Measurements from ENCODE around the gene ATXN7.
A peak's percentile ranks its signal among the peaks of the same experiment; 100 is the strongest.

ATXN7 gene

DNA sequence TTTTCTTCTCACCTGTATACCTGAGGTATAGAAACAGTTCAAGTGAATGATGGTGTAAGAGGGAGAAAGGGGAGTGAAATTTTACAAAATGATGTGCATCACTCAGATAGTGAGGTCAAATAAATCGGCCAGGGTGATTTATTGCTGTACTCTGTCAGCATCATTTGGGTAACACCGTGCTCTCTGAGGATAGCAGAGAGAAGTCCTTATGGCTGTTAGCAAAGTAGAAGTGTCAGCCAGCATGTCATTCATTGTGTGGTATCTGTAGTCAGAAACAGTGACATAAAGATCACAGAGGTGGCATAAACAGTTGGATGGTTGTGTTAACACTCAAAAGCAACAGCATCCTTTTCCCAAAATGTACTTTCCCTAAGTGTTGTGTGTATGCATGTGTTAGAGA lies 106.2 kb downstream of the ATXN7 start:
- in situ Hi-C loops (cut with HindIII; ENCODE audit: low pct_unique_long_range_greater_than_20kb, low sequenced_read_pairs): no loop called here

DNA sequence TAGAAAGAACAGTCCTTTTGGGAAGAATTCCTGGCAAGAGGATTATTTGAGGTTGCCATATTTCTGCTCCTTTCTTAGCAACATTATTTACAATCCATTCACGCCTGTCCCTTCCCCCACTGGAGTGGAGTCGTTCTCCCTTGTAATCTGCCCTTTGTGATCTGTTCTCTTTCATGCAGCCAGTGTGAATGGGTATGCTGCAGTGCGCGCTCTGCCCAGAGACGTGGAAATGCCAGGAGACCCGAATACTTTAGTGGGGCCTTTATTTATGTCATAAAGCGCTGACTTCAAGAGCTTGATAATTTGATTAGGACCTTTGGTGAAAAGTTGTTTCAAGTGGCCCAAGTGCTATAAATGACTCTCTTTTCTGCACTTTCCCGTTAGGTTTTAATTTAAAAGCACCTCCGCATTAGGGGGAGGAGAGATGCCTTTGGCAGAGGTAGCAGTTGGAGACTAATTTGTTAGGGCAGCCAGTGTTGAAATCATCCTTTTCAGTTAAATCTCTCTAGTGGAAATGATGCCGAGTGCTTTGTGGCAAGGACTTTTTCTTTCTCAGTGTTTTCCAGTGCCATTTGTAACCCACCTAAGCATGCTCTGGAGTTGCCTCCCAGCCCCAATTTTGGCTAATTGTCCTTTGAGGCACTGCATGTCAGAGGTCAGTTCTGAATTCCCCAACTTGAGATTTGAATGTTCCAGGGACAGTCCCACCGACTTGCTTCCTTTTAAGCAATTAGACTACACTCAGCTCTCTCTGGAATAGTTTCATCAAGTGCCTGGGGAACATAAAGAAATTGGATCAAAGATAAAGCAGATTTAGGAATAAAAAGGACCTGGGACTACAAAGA lies 107.2 kb downstream of the ATXN7 start:
- in situ Hi-C loops (cut with HindIII; ENCODE audit: low pct_unique_long_range_greater_than_20kb, low sequenced_read_pairs): no loop called here
- TF ChIP-seq JUND (IDR thresholded peaks at IDR 0.05; ENCODE audit: low read depth): no peak
- no peak for DNase-seq (ENCODE audit: low read depth in 1 of 2, low spot score in 1 of 2)

More for the DNA sequence above, 106.2 kb downstream of the ATXN7 start:
- no peak for TF ChIP-seq JUND (IDR thresholded peaks at IDR 0.05; ENCODE audit: low read depth)
- DNase-seq (ENCODE audit: low read depth in 1 of 2, low spot score in 1 of 2): no peak

DNA sequence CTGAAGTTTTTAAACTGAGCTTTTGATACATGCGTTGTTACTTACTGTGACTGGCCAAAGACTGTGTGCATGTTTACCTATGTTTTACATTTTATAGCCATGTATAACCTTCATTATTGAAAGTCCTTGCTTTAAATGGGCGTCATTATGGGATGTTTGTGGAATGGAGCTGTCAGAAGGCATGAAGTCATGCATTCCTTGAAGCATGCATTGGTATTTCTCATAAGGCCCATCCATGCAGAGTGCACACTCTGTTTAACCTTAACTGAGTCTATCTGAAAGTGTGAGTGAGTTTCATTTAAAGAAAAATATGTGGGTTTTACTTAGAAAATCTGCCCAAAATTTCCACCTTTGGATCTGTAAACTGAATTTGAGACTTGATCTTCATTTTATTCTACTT lies 108.5 kb downstream of the ATXN7 start:
- peak in 1 of 2 experiments; percentile 4 for DNase-seq (ENCODE audit: low read depth in 1 of 2, low spot score in 1 of 2)
- no peak for TF ChIP-seq JUND (IDR thresholded peaks at IDR 0.05; ENCODE audit: low read depth)
- in situ Hi-C loops (cut with HindIII; ENCODE audit: low pct_unique_long_range_greater_than_20kb, low sequenced_read_pairs): no loop called here

DNA sequence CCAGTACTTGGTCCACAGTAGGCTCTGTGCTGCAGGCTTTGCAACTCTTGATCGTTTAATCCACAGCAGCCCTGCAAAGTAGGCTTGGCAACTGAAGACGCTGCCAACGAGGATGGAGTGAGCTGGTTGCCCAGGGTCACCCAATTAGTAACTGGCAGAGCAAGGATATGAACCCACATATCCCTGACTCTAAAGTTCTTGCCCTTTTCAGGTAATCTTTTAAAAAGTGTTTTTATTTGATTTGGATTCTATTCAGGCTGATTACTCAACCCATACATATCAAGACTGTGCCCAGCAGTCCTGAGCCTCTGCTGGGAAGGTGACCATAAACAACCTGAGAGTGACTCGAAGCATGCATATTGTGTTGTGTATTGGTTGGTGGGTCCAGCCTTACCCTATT lies 109.3 kb downstream of the ATXN7 start:
- DNase-seq (ENCODE audit: low read depth in 1 of 2, low spot score in 1 of 2): no peak
- no peak for TF ChIP-seq JUND (IDR thresholded peaks at IDR 0.05; ENCODE audit: low read depth)
- in situ Hi-C loops (cut with HindIII; ENCODE audit: low pct_unique_long_range_greater_than_20kb, low sequenced_read_pairs): no loop called here

DNA sequence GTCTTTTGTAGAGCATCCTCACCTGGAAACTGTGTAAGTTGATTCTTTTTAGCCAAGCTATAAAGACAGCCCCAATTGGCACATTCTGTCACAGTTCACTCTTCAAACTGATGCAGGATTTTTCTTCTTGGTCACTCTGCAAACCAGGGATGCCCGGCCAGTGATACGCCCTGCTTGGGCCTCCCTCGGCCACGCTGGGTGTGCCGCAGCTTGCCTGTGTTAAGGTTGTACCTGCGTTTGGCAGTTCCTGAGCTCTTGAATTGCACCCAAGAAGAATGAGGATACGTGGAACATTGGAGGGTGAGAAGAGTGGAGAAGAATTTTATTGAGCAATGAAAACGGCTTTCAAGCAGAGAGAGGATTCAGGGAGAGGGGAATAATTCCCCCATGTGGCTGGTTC lies 109.7 kb downstream of the ATXN7 start:
- in situ Hi-C loops (cut with HindIII; ENCODE audit: low pct_unique_long_range_greater_than_20kb, low sequenced_read_pairs): no loop called here
- DNase-seq (ENCODE audit: low read depth in 1 of 2, low spot score in 1 of 2): no peak
- no peak for TF ChIP-seq JUND (IDR thresholded peaks at IDR 0.05; ENCODE audit: low read depth)

DNA sequence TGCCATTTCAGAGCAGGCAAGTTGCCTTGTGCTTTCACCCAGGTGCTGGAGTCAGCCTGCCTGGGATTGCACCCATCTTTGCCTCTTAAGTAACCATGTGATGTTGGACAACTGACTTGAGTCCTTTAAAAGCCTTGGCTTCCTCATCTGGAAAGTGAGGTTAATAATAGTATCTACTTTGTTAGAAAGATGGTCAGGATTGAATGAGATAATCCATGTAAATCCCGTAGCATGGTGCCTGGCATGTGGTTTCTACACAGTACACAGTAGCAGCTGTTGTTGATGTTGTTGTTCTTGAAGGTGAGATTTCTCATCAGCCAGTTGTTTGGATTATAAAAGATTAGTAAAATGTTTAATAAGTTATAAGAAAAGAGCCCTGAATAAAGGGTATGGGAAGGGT lies 110.8 kb downstream of the ATXN7 start:
- TF ChIP-seq JUND (IDR thresholded peaks at IDR 0.05; ENCODE audit: low read depth): no peak
- DNase-seq (ENCODE audit: low read depth in 1 of 2, low spot score in 1 of 2): no peak
- in situ Hi-C loops (cut with HindIII; ENCODE audit: low pct_unique_long_range_greater_than_20kb, low sequenced_read_pairs): no loop called here

DNA sequence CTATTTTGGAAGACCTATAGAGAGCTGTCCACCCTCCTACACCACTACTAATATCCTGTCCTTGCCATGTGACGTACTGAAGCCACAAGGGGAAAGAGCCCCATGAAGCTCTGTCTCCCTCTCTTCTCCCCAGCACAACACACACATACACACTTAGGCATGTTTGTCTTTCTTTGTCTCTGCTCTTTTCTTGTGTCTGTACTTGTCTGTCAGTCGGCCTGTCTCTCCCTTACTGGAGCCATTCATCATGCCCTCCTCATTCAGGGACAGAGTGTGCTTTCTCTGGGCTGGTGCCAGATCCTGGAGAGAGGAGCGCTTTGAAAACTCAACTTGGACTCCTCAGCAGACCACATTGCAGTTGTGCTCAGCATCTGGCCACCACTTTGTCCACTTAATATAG lies 112.1 kb downstream of the ATXN7 start:
- DNase-seq (ENCODE audit: low read depth in 1 of 2, low spot score in 1 of 2): no peak
- in situ Hi-C loops (cut with HindIII; ENCODE audit: low pct_unique_long_range_greater_than_20kb, low sequenced_read_pairs): no loop called here
- no peak for TF ChIP-seq JUND (IDR thresholded peaks at IDR 0.05; ENCODE audit: low read depth)

DNA sequence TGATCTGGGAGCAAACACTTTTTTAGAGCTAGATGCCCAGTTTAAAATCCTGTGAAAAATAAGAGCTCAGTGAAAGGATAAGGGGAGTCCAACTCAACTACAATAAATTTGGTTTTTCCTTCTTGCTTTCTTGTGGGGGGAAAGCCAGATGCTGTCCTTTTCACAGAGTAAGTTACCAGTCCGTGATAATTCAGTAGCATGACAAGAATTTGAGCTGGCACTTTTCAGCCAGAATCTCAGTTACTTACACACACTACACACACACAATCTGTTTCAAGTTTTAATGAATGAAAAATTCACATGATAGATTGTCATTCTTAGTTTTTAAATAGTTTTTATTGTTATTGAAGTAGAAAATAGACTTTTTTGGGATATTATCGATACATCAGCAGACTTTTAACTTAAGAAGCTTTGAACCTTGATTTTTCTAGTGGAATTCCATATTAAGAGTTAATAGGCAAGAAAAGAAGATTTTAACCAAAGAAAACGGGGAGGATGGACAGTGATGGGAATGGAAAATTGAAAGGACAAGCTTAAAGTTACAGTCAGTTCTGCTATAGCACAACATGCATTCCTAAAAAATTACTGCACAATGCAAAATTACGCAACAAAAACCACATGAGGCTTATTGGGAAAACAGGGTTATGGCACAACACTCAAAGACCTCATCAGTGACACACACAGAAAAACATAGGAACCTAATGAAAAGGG lies 112.6 kb downstream of the ATXN7 start:
- peak in 1 of 2 experiments; percentile 20 for DNase-seq (ENCODE audit: low read depth in 1 of 2, low spot score in 1 of 2)
- no peak for TF ChIP-seq JUND (IDR thresholded peaks at IDR 0.05; ENCODE audit: low read depth)
- in situ Hi-C loops (cut with HindIII; ENCODE audit: low pct_unique_long_range_greater_than_20kb, low sequenced_read_pairs): no loop called here

DNA sequence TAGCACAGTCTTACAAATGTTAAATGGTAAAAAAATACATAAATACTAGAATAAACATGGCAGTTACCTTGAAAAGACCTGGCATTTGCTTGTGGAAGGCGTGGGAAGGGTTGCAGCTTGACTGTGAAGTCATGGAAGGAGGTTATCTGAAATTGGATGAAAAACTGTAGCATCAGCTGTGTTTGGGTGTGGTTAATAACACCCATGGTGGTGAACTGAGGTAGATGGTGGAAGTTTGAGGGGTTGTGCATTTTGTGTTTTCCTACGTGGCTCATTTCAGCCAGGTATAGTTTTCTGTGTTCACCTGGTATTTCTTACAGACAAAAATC lies 113.2 kb downstream of the ATXN7 start:
- no peak for TF ChIP-seq JUND (IDR thresholded peaks at IDR 0.05; ENCODE audit: low read depth)
- in situ Hi-C loops (cut with HindIII; ENCODE audit: low pct_unique_long_range_greater_than_20kb, low sequenced_read_pairs): no loop called here
- DNase-seq (ENCODE audit: low read depth in 1 of 2, low spot score in 1 of 2): no peak

DNA sequence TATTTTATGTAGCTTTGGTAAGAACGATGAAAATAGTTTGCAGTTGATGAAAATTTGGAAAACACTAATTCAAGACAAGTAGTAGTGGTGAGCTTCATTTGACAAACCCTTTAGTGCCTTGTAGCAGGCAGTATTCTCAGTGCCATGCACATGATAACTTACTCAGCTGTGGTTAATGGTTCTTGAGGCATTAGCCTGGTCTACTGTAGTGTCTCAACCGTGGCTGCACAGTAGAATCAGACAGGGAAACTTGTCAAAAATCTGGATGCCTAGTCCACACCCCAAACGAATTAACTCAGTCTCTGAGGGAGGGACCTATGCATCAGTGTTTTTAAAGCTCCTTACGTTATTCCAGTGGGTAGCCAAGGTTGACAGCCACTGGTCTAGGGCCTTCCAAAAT lies 114.2 kb downstream of the ATXN7 start:
- in situ Hi-C loops (cut with HindIII; ENCODE audit: low pct_unique_long_range_greater_than_20kb, low sequenced_read_pairs): no loop called here
- no peak for DNase-seq (ENCODE audit: low read depth in 1 of 2, low spot score in 1 of 2)

DNA sequence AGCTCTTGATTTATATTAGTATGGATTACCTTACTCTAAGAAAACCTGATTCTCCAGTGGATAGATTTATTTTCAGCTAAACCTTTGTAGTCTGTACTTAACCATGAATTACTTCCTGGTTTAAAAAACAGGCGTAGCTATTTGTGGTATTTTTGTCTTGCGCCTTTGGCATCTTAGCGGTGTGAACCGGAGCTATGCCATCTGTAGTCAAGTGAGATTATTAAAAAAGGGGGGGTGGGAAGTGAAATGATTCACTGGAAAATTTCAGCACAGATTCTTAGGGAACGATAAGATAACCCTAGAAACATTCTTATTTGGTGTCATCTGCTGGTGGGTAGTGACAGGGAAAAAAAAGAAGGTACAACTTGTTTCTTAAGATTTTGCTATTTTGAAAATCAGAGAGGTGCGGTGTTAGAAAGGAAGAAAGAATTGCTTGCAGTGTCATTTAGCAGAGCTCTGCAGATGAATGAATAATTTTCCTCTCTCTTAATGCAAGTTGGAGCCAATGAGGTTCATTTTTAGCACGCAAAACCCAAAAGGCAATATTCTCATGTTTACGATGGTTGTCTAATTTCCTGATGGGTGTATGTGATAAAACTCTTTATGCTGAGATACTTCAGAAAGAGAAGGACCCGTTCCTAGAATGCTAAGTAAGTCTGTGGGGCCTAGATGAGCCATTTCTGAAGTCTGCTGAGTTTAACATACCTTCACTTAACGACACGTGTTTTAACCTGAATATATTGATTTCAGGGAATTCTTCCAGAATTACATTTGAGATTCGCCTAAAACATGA lies 115.6 kb downstream of the ATXN7 start:
- TF ChIP-seq JUND (IDR thresholded peaks at IDR 0.05; ENCODE audit: low read depth): no peak
- no peak for DNase-seq (ENCODE audit: low read depth in 1 of 2, low spot score in 1 of 2)
- in situ Hi-C loops (cut with HindIII; ENCODE audit: low pct_unique_long_range_greater_than_20kb, low sequenced_read_pairs): no loop called here

More for the DNA sequence above, 114.2 kb downstream of the ATXN7 start:
- TF ChIP-seq JUND (IDR thresholded peaks at IDR 0.05; ENCODE audit: low read depth): no peak

DNA sequence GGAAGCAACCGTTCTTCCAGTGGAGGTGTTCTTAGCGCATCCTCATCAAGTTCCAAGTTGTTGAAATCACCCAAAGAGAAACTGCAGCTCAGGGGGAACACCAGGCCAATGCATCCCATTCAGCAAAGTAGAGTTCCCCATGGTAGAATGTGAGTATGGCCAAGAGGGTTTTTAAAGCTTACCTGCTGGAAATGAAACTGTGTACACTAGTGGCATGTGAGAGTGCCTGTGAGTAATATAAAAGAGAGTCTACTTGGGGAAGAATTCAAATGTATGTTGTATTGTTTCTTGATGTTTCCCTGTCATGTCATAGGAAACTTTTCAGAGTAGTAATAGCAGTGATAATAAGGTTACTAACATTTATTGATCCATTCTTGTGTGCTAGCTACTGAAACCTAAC lies 116.4 kb downstream of the ATXN7 start:
- DNase-seq (ENCODE audit: low read depth in 1 of 2, low spot score in 1 of 2): no peak
- in situ Hi-C loops (cut with HindIII; ENCODE audit: low pct_unique_long_range_greater_than_20kb, low sequenced_read_pairs): no loop called here
- no peak for TF ChIP-seq JUND (IDR thresholded peaks at IDR 0.05; ENCODE audit: low read depth)
